ENCODE measurements around the gene IMP4. TPM values are rescaled to one million over a fixed set of nuclear protein-coding genes. Genes with fewer than 3 reads are reported as not detected.
A peak's percentile ranks its signal among the peaks of the same experiment; 100 is the strongest.

The IMP4 gene
- polyA plus RNA-seq, 3 donors, result 57.6 to 81.2 (median 58.5) TPM

GRCh38 chr2:130382313-130382917 is 39.7 kb downstream of the IMP4 start:
- Mint-ChIP-seq H3K4me3 (no peak overlapping the region), H3K4me1 (peaks cover 24% of the 10 kb centered on the region), H3K36me3 (peaks cover 45 to 62% of the 10 kb centered on the region in 2 donors), H3K27ac (peak overlapping the region in 4 of 7 donors; percentile 7 to 40 (median 24)), H3K9me3 (no peaks in the 10 kb centered on the region), H3K27me3 (ENCODE audit: low read depth in 3 of 3) (no peaks in the 10 kb centered on the region)
- DNase-seq, result no peak
- Histone ChIP-seq H3K36me3 (replicated peaks in 1 of 2; ENCODE audit: control insufficient read depth in 1 of 2, insufficient read depth in 2 of 2, low read length in 2 of 2) (peaks cover 25 to 61% of the 10 kb centered on the region in 2 donors), H3K27ac (ENCODE audit: low read depth in 1 of 2, low read length in 2 of 2) (peak overlapping the region in 1 of 2 donors; percentile 51), H3K9me3 (replicated peaks in 1 of 2; ENCODE audit: control insufficient read depth in 1 of 2, insufficient read depth in 1 of 2, low read length in 2 of 2) (no peaks in the 10 kb centered on the region), H3K9ac (ENCODE audit: insufficient read depth, low read length, poor library complexity, severe bottlenecking) (no peak overlapping the region), H3K4me2 (replicated peaks; ENCODE audit: extremely low read depth, low read length, poor library complexity, severe bottlenecking) (no peak overlapping the region), H3K4me1 (ENCODE audit: control insufficient read depth in 1 of 2, insufficient read depth in 2 of 2, low read length in 2 of 2) (peaks cover 18 to 24% of the 10 kb centered on the region in 2 donors), H4K20me1 (ENCODE audit: insufficient read depth, low read length) (peaks cover 56% of the 10 kb centered on the region), H3K27me3 (ENCODE audit: control insufficient read depth in 2 of 2, insufficient read depth in 2 of 2, low read length in 2 of 2) (no peaks in the 10 kb centered on the region), H2AFZ (ENCODE audit: insufficient read depth, low read depth, low read length, poor library complexity, severe bottlenecking) (no peak overlapping the region), H3K4me3 (replicated peaks in 1 of 3; ENCODE audit: low read depth in 2 of 3, low read length in 3 of 3) (no peak overlapping the region), H3K79me2 (ENCODE audit: insufficient read depth, low read length) (peaks cover 67% of the 10 kb centered on the region)
- intact Hi-C loops (cut with micrococcal nuclease), result no loop called here
- TF ChIP-seq CTCF (IDR thresholded peaks at IDR 0.05), result no peak
- WGBS (ENCODE audit: insufficient coverage), result 98% methylated on average over 6 of the region's 8 CpGs

- Histone ChIP-seq H3K36me3 (replicated peaks in 1 of 2; ENCODE audit: control insufficient read depth in 1 of 2, insufficient read depth in 2 of 2, low read length in 2 of 2) (peaks cover 9 to 28% of the 10 kb centered on the region in 2 donors), H2AFZ (ENCODE audit: insufficient read depth, low read depth, low read length, poor library complexity, severe bottlenecking) (peak overlapping the region; percentile 33), H3K4me2 (replicated peaks; ENCODE audit: extremely low read depth, low read length, poor library complexity, severe bottlenecking) (no peak overlapping the region), H3K9me3 (replicated peaks in 1 of 2; ENCODE audit: control insufficient read depth in 1 of 2, insufficient read depth in 1 of 2, low read length in 2 of 2) (no peaks in the 10 kb centered on the region), H3K27me3 (ENCODE audit: control insufficient read depth in 2 of 2, insufficient read depth in 2 of 2, low read length in 2 of 2) (no peaks in the 10 kb centered on the region), H3K4me3 (replicated peaks in 1 of 3; ENCODE audit: low read depth in 2 of 3, low read length in 3 of 3) (no peak overlapping the region), H3K9ac (ENCODE audit: insufficient read depth, low read length, poor library complexity, severe bottlenecking) (peak overlapping the region; percentile 19), H4K20me1 (ENCODE audit: insufficient read depth, low read length) (peaks cover 24% of the 10 kb centered on the region), H3K27ac (ENCODE audit: low read depth in 1 of 2, low read length in 2 of 2) (peak overlapping the region; percentile 52 to 79), H3K79me2 (ENCODE audit: insufficient read depth, low read length) (peaks cover 34% of the 10 kb centered on the region), H3K4me1 (ENCODE audit: control insufficient read depth in 1 of 2, insufficient read depth in 2 of 2, low read length in 2 of 2) (peaks cover 33 to 35% of the 10 kb centered on the region in 2 donors)
- Mint-ChIP-seq H3K9me3 (no peaks in the 10 kb centered on the region), H3K36me3 (peaks cover 32 to 55% of the 10 kb centered on the region in 2 donors), H3K27ac (peak overlapping the region; percentile 53 to 89 (median 81)), H3K27me3 (ENCODE audit: low read depth in 3 of 3) (no peaks in the 10 kb centered on the region), H3K4me3 (no peak overlapping the region), H3K4me1 (peaks cover 36% of the 10 kb centered on the region)
- peak in 2 of 3 donors; percentile 24 to 25 for DNase-seq
- TF ChIP-seq CTCF (IDR thresholded peaks at IDR 0.05), result no peak
- WGBS (ENCODE audit: insufficient coverage), result 19% methylated on average over 3 of the region's 3 CpGs
- intact Hi-C loops (cut with micrococcal nuclease), result no loop called here
Measured at GRCh38 chr2:130385709-130386108, 43.0 kb downstream of the IMP4 start.

Measured in CD14-positive monocyte (primary cell).